GM12892 (cell line): ENCODE measurements around the gene SULT1A3.

Experiments used
- POLR2A ChIP-seq: IDR thresholded peaks from 2 replicates; pipeline ENCODE4 v1.6.1; 2011; ENCODE audit warnings: low read depth, low read length, control low read depth
- POLR2AphosphoS5 ChIP-seq: IDR thresholded peaks from 2 replicates; pipeline ENCODE4 v1.6.1; 2011; ENCODE audit warnings: low read depth, low read length, control low read depth
- TAF1 ChIP-seq: IDR thresholded peaks from 2 replicates; pipeline ENCODE4 v1.6.1; 2011; ENCODE audit warnings: low read depth, mild to moderate bottlenecking, control low read depth, low read length, borderline replicate concordance

DNA sequence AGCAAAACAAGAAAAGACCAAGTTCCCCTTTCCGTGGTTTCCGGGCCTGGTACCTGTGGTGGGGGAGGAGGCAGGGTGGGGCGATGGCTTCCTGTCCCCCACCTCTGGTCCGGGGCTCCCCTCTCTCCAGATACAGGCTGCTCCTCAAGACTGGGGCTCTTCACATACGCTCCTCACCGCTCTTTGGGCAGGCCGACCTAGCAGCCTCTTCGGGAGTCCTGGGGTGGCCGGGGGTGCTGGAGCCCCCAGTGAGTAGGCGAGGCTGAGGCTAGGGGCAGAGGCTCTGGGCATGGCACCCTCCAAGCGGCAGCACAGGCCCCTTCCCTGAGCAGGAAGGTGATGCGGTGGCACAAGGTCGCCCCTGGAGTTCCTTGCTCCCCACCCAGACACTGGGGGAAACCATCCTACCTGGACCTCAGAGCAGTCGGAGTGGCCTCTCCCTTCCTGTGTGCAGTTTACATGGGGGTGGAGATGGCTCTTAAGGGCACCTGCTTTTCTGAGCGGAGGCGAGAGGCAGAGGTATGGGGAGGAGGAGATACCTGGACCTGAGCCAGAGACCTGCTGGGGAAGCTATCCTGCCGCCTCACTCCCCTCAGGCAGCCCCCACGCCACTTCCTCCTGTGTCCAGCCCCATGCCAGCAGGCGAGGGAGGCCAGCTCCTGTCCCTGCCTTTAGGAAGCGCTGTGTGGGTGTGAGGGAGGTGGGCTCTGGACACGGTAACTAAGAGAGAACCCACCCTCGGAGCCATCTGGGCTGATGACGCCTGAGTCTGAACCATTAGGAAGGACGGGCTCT is 14.8 kb upstream of the SULT1A3 start:
- TF ChIP-seq POLR2A (peak; percentile 73), POLR2AphosphoS5 (peak; percentile 63), TAF1 (peak; percentile 65; the same call in 1 of the 2 replicates)
